ENCODE data around the gene PTGES.
A peak's percentile ranks its signal among the peaks of the same experiment; 100 is the strongest.

The PTGES gene

GRCh38 chr9:129740174-129740573 lies 12.7 kb downstream of the PTGES start:
- no peak for DNase-seq (ENCODE audit: low read depth)
- H3K4me3 ChIP-seq (ENCODE audit: low read depth, low read length), result no peak overlapping the region
- TF ChIP-seq, protein P1, sequence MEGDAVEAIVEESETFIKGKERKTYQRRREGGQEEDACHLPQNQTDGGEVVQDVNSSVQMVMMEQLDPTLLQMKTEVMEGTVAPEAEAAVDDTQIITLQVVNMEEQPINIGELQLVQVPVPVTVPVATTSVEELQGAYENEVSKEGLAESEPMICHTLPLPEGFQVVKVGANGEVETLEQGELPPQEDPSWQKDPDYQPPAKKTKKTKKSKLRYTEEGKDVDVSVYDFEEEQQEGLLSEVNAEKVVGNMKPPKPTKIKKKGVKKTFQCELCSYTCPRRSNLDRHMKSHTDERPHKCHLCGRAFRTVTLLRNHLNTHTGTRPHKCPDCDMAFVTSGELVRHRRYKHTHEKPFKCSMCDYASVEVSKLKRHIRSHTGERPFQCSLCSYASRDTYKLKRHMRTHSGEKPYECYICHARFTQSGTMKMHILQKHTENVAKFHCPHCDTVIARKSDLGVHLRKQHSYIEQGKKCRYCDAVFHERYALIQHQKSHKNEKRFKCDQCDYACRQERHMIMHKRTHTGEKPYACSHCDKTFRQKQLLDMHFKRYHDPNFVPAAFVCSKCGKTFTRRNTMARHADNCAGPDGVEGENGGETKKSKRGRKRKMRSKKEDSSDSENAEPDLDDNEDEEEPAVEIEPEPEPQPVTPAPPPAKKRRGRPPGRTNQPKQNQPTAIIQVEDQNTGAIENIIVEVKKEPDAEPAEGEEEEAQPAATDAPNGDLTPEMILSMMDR (conservative IDR thresholded peaks at IDR 0.05; ENCODE audit: low read depth, low read length), result no peak

- no peak overlapping the region for H3K4me3 ChIP-seq (ENCODE audit: low read depth, low read length)
- no peak for DNase-seq (ENCODE audit: low read depth)
- TF ChIP-seq, protein P1 (conservative IDR thresholded peaks at IDR 0.05; ENCODE audit: low read depth, low read length), result no peak
Observed at GRCh38 chr9:129739432-129739831, 13.4 kb downstream of the PTGES start.

GRCh38 chr9:129737479-129738274 lies 15.2 kb downstream of the PTGES start:
- peak overlapping the region; percentile 56 for H3K4me3 ChIP-seq (ENCODE audit: low read depth, low read length)
- peak; percentile 73 for DNase-seq (ENCODE audit: low read depth)
- TF ChIP-seq, protein P1 (conservative IDR thresholded peaks at IDR 0.05; ENCODE audit: low read depth, low read length), result peak; percentile 94

- no peak overlapping the region for H3K4me3 ChIP-seq (ENCODE audit: low read depth, low read length)
- no peak for DNase-seq (ENCODE audit: low read depth)
- TF ChIP-seq, protein P1 (conservative IDR thresholded peaks at IDR 0.05; ENCODE audit: low read depth, low read length), result no peak
Observed at GRCh38 chr9:129736334-129736733, 16.5 kb downstream of the PTGES start.

DNA sequence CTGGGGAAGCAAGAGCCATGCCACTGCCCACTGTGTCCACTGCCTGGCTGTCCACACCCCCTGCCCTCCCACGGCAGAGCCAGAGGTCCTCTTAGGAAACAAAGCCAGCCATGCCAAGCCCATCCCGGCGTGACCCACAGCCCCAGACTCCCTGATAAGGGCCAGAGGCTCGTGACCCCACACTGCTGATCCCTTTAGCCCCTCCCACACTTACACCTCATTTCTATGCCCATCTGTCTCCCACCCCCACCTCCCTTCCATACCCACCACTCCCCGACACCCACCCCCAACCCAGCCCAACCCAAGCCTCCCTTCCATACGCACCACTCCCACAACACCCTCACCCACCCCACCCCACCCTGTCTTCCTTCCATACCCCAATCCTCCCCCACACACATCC lies 17.3 kb downstream of the PTGES start:
- H3K4me3 ChIP-seq (ENCODE audit: low read depth, low read length), result no peak overlapping the region
- DNase-seq (ENCODE audit: low read depth), result no peak
- TF ChIP-seq, protein P1 (conservative IDR thresholded peaks at IDR 0.05; ENCODE audit: low read depth, low read length), result no peak

DNA sequence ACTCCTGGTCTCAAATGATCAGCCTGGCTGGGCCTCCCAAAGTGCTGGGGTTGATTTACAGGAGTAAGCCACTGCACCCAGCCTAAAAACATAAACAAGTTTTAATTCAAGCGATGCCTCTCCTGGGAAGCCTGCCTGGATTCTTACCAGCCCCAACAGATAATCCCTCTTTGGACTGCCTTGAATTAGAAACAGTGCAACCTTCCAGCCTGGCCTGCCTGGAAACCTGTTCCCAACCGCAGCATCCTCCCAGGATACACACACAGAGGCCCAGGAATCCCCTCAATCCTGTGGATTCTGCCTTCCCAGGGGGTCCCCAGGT lies 19.2 kb downstream of the PTGES start:
- TF ChIP-seq, protein P1 (conservative IDR thresholded peaks at IDR 0.05; ENCODE audit: low read depth, low read length), result no peak
- no peak overlapping the region for H3K4me3 ChIP-seq (ENCODE audit: low read depth, low read length)
- no peak for DNase-seq (ENCODE audit: low read depth)

All from choroid plexus epithelial cell (primary cell).